Right atrium auricular region (tissue), 2 donors: Measurements from ENCODE around the gene WWTR1. TPM values are rescaled to one million over a fixed set of nuclear protein-coding genes. Genes with fewer than 3 reads are reported as not detected.

Experiments
- DNase-seq: peaks from one replicate; pipeline ENCODE4 v3.0.0-alpha.2; 2019; ENCODE audit warnings: low spot score
- H3K27ac ChIP-seq, 2 donors: fragments of 200-600 bp; sonication (generic); 1 replicate in 1 of 2; 2 replicates in 1 of 2; pipeline ENCODE4 v1.5.1; 2016 to 2019
- H3K27me3 ChIP-seq, 2 donors: fragments of 200-600 bp; sonication (generic); one replicate each; pipeline versions ENCODE4 v1.5.1 to v1.6.0; 2017 to 2019
- H3K36me3 ChIP-seq: fragments of 200-600 bp; sonication (generic); one replicate; pipeline ENCODE4 v1.5.1; 2016
- H3K4me1 ChIP-seq, 2 donors: fragments of 200-600 bp; sonication (generic); one replicate each; pipeline versions ENCODE4 v1.5.1 to v1.6.0; 2017 to 2019
- H3K4me3 ChIP-seq, 2 donors: fragments of 200-600 bp; sonication (generic); 1 replicate in 1 of 2; 2 replicates in 1 of 2; pipeline ENCODE4 v1.5.1; 2017 to 2019; ENCODE audit warnings: mild to moderate bottlenecking in 1 of 2, moderate library complexity in 1 of 2
- H3K9me3 ChIP-seq, 2 donors: fragments of 200-600 bp; sonication (generic); one replicate each; pipeline ENCODE4 v1.5.1; 2019
- total RNA-seq, 2 donors: library from RNA; depleted of rRNA; stranded (reverse); fragments of >200 nt; gene quantifications; one replicate each; pipeline ENCODE4 v1.1.0, GENCODE V29; 2016
- TF ChIP-seq, protein P1 (sequence below), 2 donors: fragments of 200-600 bp; sonication (generic); IDR thresholded peaks; one replicate each; pipeline ENCODE4 v1.5.1; 2019; ENCODE audit warnings: antibody characterized with exemption in 2 of 2

WWTR1 gene
- total RNA-seq, 2 donors from 2014 or later: 53.4 to 73.1 TPM

DNA sequence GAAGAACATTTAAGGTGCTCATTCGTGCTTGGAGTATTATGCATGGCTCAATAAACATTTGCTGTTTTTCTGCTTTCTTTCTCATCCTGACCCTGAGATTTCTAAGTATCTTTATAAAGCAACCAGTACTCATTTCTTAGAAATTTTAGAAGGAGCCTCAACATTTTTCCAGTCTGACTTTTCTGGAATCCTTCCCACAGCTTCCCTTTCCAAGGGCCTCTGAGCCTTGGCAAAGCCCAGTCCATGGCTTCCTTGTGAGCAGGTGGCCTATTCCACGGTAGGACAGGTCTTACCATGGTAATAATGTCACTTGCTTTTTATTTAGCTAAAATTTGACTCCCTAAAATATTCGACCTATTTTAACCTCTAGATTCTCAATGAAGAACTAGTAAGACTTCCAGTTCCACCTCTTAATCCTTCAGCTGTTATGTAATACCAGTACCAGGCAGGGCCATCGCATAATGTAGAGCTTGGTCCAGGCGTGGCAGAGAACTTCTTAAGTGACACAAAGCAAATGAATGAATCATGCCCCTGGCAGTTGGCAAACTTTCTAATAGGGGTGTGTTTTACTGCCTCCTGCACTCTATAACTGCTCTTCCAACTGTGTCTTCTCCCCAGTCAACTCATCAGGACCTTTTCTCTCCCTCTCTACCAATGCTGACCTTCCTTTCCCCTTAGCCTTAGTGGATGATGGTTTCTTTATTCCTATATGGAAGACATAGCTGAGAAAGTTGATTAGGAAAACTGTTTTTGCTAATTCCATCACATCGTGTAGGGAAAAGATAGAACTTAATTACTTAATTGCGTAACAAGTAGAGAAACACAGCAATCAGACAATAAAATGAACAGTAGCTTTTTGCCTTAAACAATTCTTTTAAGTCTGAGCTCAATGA is 184.2 kb downstream of the WWTR1 start:
- H3K27ac ChIP-seq: no peak overlapping the region

GRCh38 chr3:149472030-149472797 is 185.6 kb downstream of the WWTR1 start:
- no peaks in the 10 kb centered on the region for H3K27me3 ChIP-seq
- no peaks in the 10 kb centered on the region for H3K36me3 ChIP-seq
- peaks cover 0 to 14% of the 10 kb centered on the region in 2 donors for H3K4me1 ChIP-seq
- TF ChIP-seq, protein P1, sequence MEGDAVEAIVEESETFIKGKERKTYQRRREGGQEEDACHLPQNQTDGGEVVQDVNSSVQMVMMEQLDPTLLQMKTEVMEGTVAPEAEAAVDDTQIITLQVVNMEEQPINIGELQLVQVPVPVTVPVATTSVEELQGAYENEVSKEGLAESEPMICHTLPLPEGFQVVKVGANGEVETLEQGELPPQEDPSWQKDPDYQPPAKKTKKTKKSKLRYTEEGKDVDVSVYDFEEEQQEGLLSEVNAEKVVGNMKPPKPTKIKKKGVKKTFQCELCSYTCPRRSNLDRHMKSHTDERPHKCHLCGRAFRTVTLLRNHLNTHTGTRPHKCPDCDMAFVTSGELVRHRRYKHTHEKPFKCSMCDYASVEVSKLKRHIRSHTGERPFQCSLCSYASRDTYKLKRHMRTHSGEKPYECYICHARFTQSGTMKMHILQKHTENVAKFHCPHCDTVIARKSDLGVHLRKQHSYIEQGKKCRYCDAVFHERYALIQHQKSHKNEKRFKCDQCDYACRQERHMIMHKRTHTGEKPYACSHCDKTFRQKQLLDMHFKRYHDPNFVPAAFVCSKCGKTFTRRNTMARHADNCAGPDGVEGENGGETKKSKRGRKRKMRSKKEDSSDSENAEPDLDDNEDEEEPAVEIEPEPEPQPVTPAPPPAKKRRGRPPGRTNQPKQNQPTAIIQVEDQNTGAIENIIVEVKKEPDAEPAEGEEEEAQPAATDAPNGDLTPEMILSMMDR (IDR thresholded peaks at IDR 0.05): no peak
- no peaks in the 10 kb centered on the region for H3K9me3 ChIP-seq
- no peak overlapping the region for H3K4me3 ChIP-seq
- H3K27ac ChIP-seq: no peak overlapping the region
- no peak for DNase-seq

More for the DNA sequence above, 184.2 kb downstream of the WWTR1 start:
- Histone ChIP-seq H3K4me3 (no peak overlapping the region), H3K9me3 (no peaks in the 10 kb centered on the region), H3K4me1 (peaks cover 0 to 14% of the 10 kb centered on the region in 2 donors), H3K27me3 (no peaks in the 10 kb centered on the region), H3K36me3 (no peaks in the 10 kb centered on the region)
- DNase-seq: no peak
- TF ChIP-seq, protein P1 (IDR thresholded peaks at IDR 0.05): no peak

DNA sequence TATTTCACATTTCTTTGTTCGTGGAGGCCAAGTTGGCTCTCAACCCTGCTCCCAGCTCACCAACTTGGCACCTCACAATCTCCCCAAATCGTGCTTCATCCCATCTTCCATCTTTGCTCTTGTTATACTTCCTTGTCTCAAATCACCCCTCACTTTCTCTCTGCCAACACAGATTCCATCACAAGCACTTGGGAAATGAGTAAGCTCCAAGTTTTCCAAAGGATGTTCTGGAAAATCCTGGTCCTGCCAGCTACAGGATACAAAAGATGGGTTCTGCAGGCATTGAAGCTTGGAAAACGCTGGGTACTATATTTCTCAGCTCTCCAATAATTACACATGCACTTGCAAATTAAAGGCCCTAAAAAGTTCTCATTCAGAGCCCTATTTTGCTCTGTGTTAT is 187.4 kb downstream of the WWTR1 start:
- H3K9me3 ChIP-seq: no peaks in the 10 kb centered on the region
- no peaks in the 10 kb centered on the region for H3K27me3 ChIP-seq
- no peaks in the 10 kb centered on the region for H3K36me3 ChIP-seq
- H3K4me1 ChIP-seq: peaks cover 0 to 21% of the 10 kb centered on the region in 2 donors
- H3K27ac ChIP-seq: no peak overlapping the region
- DNase-seq: no peak
- H3K4me3 ChIP-seq: no peak overlapping the region
- TF ChIP-seq, protein P1 (IDR thresholded peaks at IDR 0.05): no peak

DNA sequence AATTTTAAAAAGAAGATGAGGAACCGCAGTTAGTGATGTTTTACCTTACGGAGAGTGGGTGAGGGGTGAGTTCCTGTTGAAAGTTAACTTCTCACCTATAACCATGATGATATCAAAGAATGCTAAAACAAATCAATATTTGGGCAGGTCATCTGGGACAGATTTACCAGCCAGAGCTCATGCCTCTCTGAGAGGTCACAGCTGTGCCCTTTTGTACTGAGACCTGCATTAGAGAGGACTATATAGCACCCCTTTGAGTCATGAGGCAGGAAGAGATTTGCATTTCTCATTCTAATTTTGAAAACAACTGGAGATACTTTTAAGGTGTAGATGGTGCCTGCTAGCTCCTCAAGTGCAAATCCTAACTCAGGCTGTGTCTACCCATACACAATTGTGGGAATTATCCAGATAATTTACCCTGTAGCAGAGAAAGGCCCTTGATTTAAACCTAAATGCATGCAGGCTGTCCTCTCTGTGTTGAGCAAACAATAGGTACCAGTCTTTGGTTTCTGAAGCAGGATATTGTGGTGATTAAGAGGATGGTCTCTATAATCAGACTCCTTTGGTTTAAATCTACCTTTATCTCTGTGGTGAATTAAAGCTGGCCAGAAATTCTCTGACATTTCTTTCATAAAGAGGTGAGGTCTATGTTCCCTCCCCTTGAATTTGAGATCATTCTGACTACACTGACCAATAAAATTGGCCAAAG is 189.2 kb downstream of the WWTR1 start:
- H3K36me3 ChIP-seq: no peaks in the 10 kb centered on the region
- H3K4me1 ChIP-seq: peaks cover 0 to 21% of the 10 kb centered on the region in 2 donors
- DNase-seq: no peak
- TF ChIP-seq, protein P1 (IDR thresholded peaks at IDR 0.05): no peak
- H3K4me3 ChIP-seq: no peak overlapping the region
- no peaks in the 10 kb centered on the region for H3K27me3 ChIP-seq
- no peaks in the 10 kb centered on the region for H3K9me3 ChIP-seq
- no peak overlapping the region for H3K27ac ChIP-seq

Other genes with a start within 250 kb of the WWTR1 start
- gene TM4SF4, start 183.3 kb downstream of the WWTR1 start, total RNA-seq: not detected
- 10 to 100 TPM; 10.3 to 10.6 TPM for gene COMMD2, start 94.5 kb upstream of the WWTR1 start, total RNA-seq
- not detected for gene ANKUB1, start 134.5 kb upstream of the WWTR1 start, total RNA-seq
- gene RNF13, start 155.2 kb upstream of the WWTR1 start, total RNA-seq: 10 to 100 TPM; 48.8 to 56.0 TPM